GM12892 (cell line): Measurements from ENCODE around the gene ABCC5.

ENCODE experiments used
- POLR2A ChIP-seq: IDR thresholded peaks from 2 replicates; pipeline ENCODE4 v1.6.1; 2011; ENCODE audit warnings: low read depth, low read length, control low read depth
- POLR2AphosphoS5 ChIP-seq: IDR thresholded peaks from 2 replicates; pipeline ENCODE4 v1.6.1; 2011; ENCODE audit warnings: low read depth, low read length, control low read depth
- TAF1 ChIP-seq: IDR thresholded peaks from 2 replicates; pipeline ENCODE4 v1.6.1; 2011; ENCODE audit warnings: low read depth, mild to moderate bottlenecking, control low read depth, low read length, borderline replicate concordance

GRCh38 chr3:183898028-183898431, 119.7 kb downstream of the ABCC5 start:
- TF ChIP-seq POLR2A = no peak
- no peak for TF ChIP-seq POLR2AphosphoS5
- TF ChIP-seq TAF1 = no peak
